ENCODE measurements around the gene CDC42BPA.

GRCh38 chr1:227161470-227161869, 156.8 kb downstream of the CDC42BPA start:
- TF ChIP-seq CTCF (conservative IDR thresholded peaks at IDR 0.05; ENCODE audit: low read depth, low read length) (no peak), EZH2 (IDR thresholded peaks at IDR 0.05; ENCODE audit: low read length, unreplicated experiment) (no peak)
